G401.6 (cell line): ENCODE measurements around the gene LIN9.
"Not testable (repeated sequence)": the region's sequence is repeated elsewhere in the genome, so short reads cannot be mapped to it uniquely, and the experiment has no call there.

Source experiments
- FAIRE-seq: peaks from 2 replicates; lab custom pipeline; 2012; peaks lifted over from hg19 to GRCh38; lab: Jason Lieb, UNC

LIN9 gene

GRCh38 chr1:226308723-226309397, at the start of gene LIN9:
Gene LIN9 (minus strand): TSS chr1:226309164. CDS start chr1:226309139, 25 bp downstream.
- FAIRE-seq: no peak

- no peak for FAIRE-seq
These were observed 48.5 kb upstream of the LIN9 start for GRCh38 chr1:226357416-226357815.

GRCh38 chr1:226355669-226356551, 46.9 kb upstream of the LIN9 start:
- no peak for FAIRE-seq

- no peak for FAIRE-seq
These were observed 46.1 kb upstream of the LIN9 start for GRCh38 chr1:226355016-226355415.

GRCh38 chr1:226353698-226354525, 44.9 kb upstream of the LIN9 start:
- no peak for FAIRE-seq

GRCh38 chr1:226351709-226352108, 42.7 kb upstream of the LIN9 start:
- FAIRE-seq: no peak

GRCh38 chr1:226350519-226350865, 41.5 kb upstream of the LIN9 start:
- no peak for FAIRE-seq

GRCh38 chr1:226349801-226350518, 41.0 kb upstream of the LIN9 start:
- no peak for FAIRE-seq

GRCh38 chr1:226349081-226349480, 40.1 kb upstream of the LIN9 start:
- FAIRE-seq: no peak

- FAIRE-seq: no peak
These were observed 35.7 kb upstream of the LIN9 start for GRCh38 chr1:226344441-226345259.

- FAIRE-seq: no peak
These were observed 33.7 kb upstream of the LIN9 start for GRCh38 chr1:226342656-226343055.

GRCh38 chr1:226340111-226340510, 31.1 kb upstream of the LIN9 start:
- not testable (repeated sequence) for FAIRE-seq

GRCh38 chr1:226337276-226337875, 28.4 kb upstream of the LIN9 start:
- FAIRE-seq: no peak

- FAIRE-seq: no peak
These were observed 26.7 kb upstream of the LIN9 start for GRCh38 chr1:226335661-226336060.

GRCh38 chr1:226332947-226333346, 24.0 kb upstream of the LIN9 start:
- FAIRE-seq: no peak

GRCh38 chr1:226329237-226329636, 20.3 kb upstream of the LIN9 start:
- no peak for FAIRE-seq

- FAIRE-seq: no peak
These were observed 18.8 kb upstream of the LIN9 start for GRCh38 chr1:226327761-226328162.

- no peak for FAIRE-seq
These were observed 16.2 kb upstream of the LIN9 start for GRCh38 chr1:226325178-226325577.

GRCh38 chr1:226324479-226324878, 15.5 kb upstream of the LIN9 start:
- no peak for FAIRE-seq

- FAIRE-seq: no peak
These were observed 14.0 kb upstream of the LIN9 start for GRCh38 chr1:226322986-226323385.

- FAIRE-seq: no peak
These were observed 12.0 kb upstream of the LIN9 start for GRCh38 chr1:226320930-226321329.
